ENCODE results near the gene ARSG.
"Not testable (repeated sequence)": the region's sequence is repeated elsewhere in the genome, so short reads cannot be mapped to it uniquely, and the experiment has no call there.

- not testable (repeated sequence) for TF ChIP-seq POLR2AphosphoS5 (IDR thresholded peaks at IDR 0.05; ENCODE audit: low read depth, low read length); POLR2A (IDR thresholded peaks at IDR 0.05; ENCODE audit: low read depth, low read length); TAF1 (IDR thresholded peaks at IDR 0.05; ENCODE audit: borderline replicate concordance, low read depth, low read length)
Measured at GRCh38 chr17:68265833-68266232, 25.5 kb upstream of the ARSG start.
